Left ventricle myocardium superior (tissue), 1 donor: ENCODE results near the gene EFNA5. TPM values are rescaled to one million over a fixed set of nuclear protein-coding genes. Genes with fewer than 3 reads are reported as not detected.

Experiments used
- ATAC-seq: fragments of 200-7000 bp; cut with Tn5 transposase; one replicate; pipeline ENCODE4 v1.9.1; 2020; ENCODE audit warnings: mild to moderate bottlenecking, moderate library complexity
- DNase-seq: peaks from one replicate; pipeline ENCODE4 v3.0.0-alpha.2; 2020
- intact Hi-C: fragments of 100-400 bp; cut with micrococcal nuclease; formaldehyde crosslinking; loops from one replicate; pipeline ENCODE4 v1.11.0; 2022
- total RNA-seq: library from RNA; stranded (reverse); fragmentation: NEBNext Ultra II Directional; extraction: Animal tissue kit (Norgen Biotek cat#: 25700); gene quantifications from one replicate; pipeline ENCODE4 v1.2.1, GENCODE V29; 2021
- donor health status: DM: no; HTN: yes; CAD: no; lungs with severe emphysema.

The EFNA5 gene
- total RNA-seq, 1 donor from 2014 or later = 36.4 TPM

- intact Hi-C loops = no loop called here
- ATAC-seq = peak; percentile 69
Measured at GRCh38 chr5:107580889-107581820, 89.6 kb downstream of the EFNA5 start.

DNA sequence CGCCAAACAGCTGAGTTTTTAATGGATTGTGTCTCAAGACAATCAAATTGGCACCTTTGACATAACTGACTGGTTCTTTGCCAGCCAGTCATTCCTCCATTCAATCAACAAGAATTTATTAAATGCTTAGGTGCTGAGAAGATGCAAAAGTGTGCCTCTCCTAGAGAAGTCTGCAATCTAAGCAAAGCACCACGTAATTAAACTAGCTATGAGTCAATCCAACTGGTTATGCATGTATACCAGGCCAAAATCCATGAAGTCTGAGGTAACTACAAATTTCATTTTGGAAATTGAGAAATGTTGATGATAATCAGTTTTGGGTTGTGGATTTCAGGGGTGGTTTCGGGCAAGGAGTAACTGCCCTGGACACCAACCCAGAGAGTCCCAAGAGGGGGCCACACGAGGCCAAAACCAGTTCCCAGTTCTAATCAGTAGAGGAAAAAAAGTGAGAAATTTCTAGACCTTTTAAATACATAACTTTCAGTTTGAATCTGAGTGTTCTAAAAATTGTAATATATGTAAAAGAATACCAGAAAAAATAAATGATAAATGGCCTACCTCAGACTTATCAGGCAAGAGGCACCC, 92.6 kb downstream of the EFNA5 start:
- ATAC-seq (no peak), DNase-seq (no peak)
- intact Hi-C loops = no loop called here

More at GRCh38 chr5:107580889-107581820, 89.6 kb downstream of the EFNA5 start:
- no peak for DNase-seq

GRCh38 chr5:107577394-107577950, 93.3 kb downstream of the EFNA5 start:
- intact Hi-C loops = no loop called here
- ATAC-seq (no peak), DNase-seq (no peak)

GRCh38 chr5:107576736-107577393, 93.9 kb downstream of the EFNA5 start:
- ATAC-seq (no peak), DNase-seq (no peak)
- intact Hi-C loops = no loop called here

- no peak for ATAC-seq
- intact Hi-C loops = no loop called here
- DNase-seq = no peak
Measured at GRCh38 chr5:107576155-107576554, 94.6 kb downstream of the EFNA5 start.

DNA sequence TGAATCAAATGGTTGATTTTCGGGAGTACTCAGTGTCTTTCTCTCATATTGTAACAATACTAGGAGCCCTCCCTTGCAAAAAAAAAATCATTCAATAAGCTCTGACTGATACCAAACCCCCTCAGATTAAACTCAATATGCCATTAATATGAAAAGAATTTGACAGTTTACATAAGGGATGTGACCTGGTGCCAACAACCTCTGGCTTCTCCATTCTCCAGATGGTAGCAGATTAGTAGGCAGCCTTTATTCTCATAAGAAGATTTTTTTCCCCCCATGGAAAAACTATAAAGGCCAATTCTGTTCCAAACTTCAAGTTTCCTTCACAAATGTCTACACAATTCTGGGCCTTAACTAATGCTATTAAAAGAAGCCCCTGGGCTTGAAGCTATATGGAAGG, 96.5 kb downstream of the EFNA5 start:
- intact Hi-C loops = no loop called here
- ATAC-seq (no peak), DNase-seq (no peak)

- peak; percentile 48 for ATAC-seq
- no peak for DNase-seq
- intact Hi-C loops = no loop called here
Measured at GRCh38 chr5:107572715-107573368, 97.9 kb downstream of the EFNA5 start.

DNA sequence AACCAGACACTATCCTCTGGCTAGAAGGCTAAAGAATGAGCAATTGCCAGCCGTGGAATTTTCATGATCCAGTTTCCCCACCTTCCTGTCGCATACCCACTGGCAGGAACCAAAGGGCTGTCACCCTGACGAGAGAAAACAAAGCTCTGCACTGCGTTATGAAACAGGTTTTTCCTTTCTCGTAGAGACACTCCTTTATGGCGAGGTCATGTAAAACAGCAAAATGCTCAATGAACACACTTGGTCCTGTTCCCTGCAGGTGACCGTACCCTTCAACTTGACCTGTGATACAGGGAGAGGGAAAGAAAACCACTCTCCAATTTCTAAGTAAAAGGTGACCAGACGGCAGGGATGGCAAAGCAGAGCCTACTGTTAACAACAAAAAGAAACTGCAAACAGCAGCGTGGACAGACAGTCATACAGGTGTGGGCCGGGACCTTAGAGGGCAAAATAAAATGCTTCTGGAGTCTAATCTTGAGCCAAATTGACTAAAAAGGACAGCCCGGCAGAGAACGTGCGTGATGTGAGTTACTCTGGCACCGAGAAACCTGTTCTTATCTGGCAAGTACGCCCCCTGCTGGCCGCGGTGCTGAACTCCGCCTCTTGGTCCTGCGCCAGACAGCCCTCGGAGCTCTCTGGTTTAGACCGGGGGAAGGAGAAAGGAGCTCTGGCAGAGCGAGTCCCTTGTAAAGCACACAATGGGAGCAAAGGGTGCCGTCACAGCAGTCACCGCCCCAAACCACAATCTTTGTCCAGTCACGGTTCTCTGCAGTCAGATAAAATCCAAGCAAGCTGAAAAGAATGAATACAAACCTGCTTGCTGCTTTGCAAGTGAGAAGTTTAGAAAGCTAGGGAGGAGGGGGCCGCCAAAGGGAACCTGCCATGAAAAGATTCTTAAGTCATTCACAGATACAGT, 98.9 kb downstream of the EFNA5 start:
- ATAC-seq (peak; percentile 91), DNase-seq (peak; percentile 94)
- intact Hi-C loops = no loop called here

DNA sequence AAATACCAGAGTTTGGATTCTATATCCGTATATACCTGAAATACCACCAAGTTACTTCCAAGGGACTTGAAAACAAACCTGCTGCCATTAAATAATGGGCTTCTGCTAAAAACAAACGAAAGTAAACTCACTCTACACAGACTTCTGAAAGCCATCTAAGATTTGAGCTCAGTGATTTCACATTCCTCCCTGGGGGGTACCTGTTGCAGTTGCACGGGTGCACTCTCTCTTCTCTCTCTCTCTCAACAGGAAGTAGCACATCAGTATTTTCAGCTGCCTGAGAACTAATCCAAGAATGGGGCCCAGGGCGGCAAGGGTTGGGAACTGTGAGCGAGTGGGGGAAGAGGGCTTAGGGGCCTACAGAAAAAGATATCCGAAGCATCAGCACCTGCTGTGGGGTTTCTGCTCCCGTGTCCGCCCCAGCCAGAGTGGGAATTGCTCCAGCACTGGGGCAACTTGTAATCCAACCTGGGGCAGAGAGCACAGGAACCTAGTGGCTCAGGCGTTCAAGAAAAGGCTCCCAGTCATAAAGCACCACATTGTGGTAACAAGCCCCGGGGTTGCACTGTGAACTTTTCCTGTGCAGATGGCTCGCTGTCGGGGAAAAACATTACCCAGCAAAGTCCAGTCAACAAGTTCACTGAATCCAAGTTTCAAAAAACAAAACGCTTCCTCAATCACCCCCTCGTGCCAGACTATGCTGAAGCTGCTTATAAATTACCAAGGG, 99.8 kb downstream of the EFNA5 start:
- intact Hi-C loops = no loop called here
- ATAC-seq (peak; percentile 31), DNase-seq (no peak)

DNA sequence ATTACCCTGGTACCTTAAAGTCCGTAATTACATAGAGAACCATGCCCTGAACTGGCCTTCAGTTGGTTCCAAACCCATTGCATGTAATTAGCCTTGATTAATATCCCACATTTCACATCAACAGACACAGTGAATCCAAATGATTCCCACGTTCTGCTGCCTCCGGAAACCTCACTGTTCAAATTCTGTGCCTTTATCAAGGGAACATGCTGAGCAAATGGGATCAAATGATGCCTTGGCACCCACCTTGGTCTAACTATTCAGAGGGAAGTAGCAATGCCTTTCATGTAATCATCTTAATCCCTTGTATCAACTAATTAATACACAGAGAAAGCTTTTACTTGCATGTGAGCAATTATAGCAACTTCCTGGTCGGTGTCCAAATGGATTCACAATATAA, 100.6 kb downstream of the EFNA5 start:
- ATAC-seq = no peak
- DNase-seq = no peak
- intact Hi-C loops = no loop called here

DNA sequence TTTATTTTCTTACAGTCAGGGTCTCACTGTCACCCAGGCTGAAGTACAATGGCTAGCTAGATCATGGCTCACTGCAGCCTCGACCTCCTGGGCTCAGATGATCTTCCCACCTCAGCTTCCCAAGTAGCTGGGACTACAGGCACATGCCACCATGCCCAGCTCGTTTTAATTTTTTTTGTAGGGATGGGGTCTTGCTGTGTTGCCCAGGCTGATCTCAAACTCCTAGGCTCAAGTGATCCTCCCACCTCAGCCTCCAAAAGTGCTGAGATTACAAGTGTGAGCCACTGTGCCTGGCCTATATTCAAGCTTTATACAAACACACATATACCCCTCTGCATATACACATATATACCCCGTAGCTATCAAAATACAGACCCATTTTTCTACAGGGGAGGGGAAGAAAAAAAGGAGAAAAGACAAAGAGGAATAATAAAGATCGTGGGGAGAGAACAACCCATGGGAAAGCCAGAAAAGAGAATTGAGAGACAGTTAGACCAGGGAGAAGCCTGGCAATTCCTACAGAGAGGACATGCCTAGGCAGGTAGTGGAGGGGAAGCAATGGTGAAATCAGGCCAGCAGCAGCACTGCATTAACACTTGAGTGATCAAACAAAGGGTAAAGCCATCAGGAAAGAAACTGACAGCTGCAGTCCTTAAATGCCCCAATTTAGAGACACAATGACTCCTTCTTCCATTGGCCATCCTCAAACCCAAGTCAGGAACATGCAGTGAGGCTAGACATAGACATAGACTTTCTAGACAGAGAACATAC, 102.7 kb downstream of the EFNA5 start:
- ATAC-seq (no peak), DNase-seq (no peak)
- intact Hi-C loops = no loop called here

GRCh38 chr5:107566986-107567385, 103.8 kb downstream of the EFNA5 start:
- intact Hi-C loops = no loop called here
- no peak for ATAC-seq
- no peak for DNase-seq

DNA sequence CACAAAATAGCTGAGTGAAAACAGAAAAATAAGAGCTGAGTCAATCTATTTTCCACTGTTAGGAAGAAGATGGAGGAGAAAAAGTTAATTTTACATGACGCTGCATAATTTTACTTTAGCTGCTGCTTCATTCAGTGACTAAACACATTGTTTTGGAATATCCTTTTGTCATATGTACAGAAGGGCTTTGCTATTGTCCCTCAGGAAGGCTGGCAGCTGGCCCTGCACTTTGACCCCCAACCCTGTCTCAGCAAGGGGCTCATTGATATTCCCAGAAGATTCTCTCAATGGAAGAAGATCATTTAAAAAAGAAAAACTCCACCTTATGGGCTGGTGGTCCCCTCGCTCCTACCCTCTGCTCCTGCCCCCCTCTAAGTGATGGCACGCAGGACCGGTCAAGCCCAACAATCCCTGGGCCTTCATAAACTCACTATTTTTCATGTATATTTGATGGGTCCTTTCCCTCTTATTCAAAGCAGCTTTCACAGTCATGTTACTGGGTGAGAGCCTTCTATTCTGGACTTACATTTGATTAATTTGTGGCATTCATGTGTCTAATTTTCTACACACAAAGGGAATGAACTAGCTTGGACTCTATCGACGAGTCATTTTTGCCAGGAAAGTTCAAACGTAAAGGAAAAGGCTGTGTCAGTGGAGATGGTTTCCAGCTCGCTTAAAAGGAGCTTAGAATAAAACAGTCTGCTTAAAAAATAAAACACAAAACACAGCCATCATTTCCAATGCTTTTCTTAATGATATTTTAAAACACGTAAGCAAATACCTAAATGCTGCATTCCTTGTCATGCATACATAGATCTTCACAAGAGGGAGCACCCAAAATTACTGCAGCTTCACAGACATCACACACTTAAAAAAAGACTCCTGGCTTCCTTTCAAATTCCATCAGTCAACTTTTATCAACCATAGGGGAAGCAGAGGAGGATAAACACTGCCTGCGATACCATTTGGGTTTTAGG, 104.7 kb downstream of the EFNA5 start:
- intact Hi-C loops = no loop called here
- ATAC-seq (no peak), DNase-seq (no peak)

DNA sequence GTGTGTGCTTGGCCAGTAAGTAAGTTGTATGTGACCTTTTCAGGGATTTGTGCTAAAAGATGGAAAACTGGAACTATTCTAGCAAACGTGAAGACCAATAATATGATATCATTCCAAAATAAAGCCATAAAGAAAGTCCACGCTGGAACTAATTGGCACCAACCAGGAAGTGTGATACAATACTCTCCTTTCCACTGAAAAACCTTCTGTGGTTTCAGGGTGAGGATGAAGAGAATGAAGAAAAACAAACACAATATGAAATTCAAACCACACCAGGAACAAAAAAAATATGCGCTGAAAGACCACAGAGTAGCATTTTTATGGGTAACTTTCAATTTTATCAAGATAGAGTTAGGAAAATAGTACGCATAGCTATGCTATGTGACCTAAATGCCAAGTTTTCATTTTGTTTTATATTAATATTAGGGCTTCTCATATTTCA, 105.8 kb downstream of the EFNA5 start:
- ATAC-seq (no peak), DNase-seq (no peak)
- intact Hi-C loops = no loop called here

GRCh38 chr5:107563959-107564544, 106.7 kb downstream of the EFNA5 start:
- DNase-seq = no peak
- intact Hi-C loops = no loop called here
- no peak for ATAC-seq
